Measurements from ENCODE around the gene SEMA4D. TPM values are rescaled to one million over a fixed set of nuclear protein-coding genes. Genes with fewer than 3 reads are reported as not detected.

SEMA4D gene
- total RNA-seq, 1 experiment from 2014 or later = 48.4 TPM

DNA sequence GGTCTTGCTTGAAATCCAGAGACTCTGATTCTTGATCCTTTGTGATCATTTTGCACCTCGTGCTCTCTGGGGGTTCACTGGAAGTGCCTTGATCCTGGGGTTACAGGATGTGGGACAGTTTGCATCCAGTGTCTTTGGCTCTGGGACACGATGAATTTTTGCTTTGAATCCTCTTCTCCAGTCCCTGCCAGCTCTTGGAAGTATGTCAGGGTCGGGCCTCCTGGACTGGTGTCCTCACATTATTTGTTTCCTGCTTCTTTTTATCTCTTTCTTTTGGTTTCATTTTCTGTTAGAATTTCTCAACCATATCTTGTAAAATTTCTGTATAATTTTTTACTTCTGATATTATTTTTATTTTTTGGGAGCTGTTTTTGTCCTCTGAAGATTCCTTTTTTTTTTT lies 145.5 kb downstream of the SEMA4D start:
- H3K36me3 ChIP-seq (ENCODE audit: low read depth) = peaks cover 3% of the 10 kb centered on the region; the same call in 1 of the 2 replicates
- CTCF ChIA-PET = no interaction called here
- TF ChIP-seq, protein P1, sequence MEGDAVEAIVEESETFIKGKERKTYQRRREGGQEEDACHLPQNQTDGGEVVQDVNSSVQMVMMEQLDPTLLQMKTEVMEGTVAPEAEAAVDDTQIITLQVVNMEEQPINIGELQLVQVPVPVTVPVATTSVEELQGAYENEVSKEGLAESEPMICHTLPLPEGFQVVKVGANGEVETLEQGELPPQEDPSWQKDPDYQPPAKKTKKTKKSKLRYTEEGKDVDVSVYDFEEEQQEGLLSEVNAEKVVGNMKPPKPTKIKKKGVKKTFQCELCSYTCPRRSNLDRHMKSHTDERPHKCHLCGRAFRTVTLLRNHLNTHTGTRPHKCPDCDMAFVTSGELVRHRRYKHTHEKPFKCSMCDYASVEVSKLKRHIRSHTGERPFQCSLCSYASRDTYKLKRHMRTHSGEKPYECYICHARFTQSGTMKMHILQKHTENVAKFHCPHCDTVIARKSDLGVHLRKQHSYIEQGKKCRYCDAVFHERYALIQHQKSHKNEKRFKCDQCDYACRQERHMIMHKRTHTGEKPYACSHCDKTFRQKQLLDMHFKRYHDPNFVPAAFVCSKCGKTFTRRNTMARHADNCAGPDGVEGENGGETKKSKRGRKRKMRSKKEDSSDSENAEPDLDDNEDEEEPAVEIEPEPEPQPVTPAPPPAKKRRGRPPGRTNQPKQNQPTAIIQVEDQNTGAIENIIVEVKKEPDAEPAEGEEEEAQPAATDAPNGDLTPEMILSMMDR (conservative IDR thresholded peaks at IDR 0.05) = no peak
- no peak for TF ChIP-seq EZH2 (IDR thresholded peaks at IDR 0.05; ENCODE audit: low read depth)

DNA sequence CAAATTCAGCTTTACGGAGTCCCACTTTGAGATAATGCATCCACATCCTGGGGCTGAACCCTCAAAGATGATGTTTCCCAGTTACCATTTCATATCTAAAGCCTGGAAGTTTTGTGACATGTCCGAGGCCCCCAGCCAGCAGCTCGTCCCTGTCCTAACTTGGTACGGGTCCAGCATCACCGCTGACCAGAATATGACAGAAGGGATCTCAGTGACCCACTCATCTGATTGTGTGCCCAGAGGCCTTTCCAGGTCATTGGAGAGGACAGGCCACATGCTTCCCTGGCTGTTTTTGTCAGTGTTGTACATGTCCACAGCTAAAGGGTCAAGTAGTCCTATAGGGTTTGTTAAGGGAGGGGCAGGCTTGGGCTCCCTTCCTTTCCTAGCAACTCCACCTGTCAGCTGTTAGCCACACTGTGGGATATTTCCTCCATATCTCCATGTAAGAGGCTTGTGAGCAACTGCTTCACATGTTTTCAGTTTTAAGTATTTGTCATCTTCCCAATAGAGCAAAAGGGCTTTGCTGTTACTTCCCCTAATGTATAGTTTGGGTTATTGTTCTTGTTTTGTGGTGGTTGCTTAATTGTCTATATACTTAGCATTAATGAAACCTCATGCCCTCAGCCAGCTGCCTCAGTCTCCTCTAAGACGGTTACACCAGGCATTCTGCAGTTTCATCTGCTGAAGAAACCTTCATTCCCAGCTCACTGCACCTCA lies 146.2 kb downstream of the SEMA4D start:
- TF ChIP-seq, protein P1 (conservative IDR thresholded peaks at IDR 0.05) = no peak
- TF ChIP-seq EZH2 (IDR thresholded peaks at IDR 0.05; ENCODE audit: low read depth) = no peak
- no peaks in the 10 kb centered on the region for H3K9me3 ChIP-seq (ENCODE audit: insufficient read depth, low read depth)
- no peak for DNase-seq
- ChIA-PET CTCF (no interaction called here), POLR2A (ENCODE audit: unreplicated experiment) (no interaction called here)
- H2AFZ ChIP-seq = no peak overlapping the region
- H3K4me1 ChIP-seq (replicated peaks; ENCODE audit: insufficient read depth) = no peaks in the 10 kb centered on the region
- H3F3A ChIP-seq (ENCODE audit: insufficient read depth, low read depth) = no peaks in the 10 kb centered on the region
- H4K20me1 ChIP-seq (ENCODE audit: insufficient read depth) = peaks cover 3% of the 10 kb centered on the region; the same call in 1 of the 2 replicates
- no peaks in the 10 kb centered on the region for H3K79me2 ChIP-seq (ENCODE audit: low read depth)
- peaks cover 3% of the 10 kb centered on the region; the same call in 1 of the 2 replicates for H3K36me3 ChIP-seq (ENCODE audit: low read depth)
- BruUV-seq (replicated peaks) = no TSS peak
- no peaks in the 10 kb centered on the region for H3K9me2 ChIP-seq (ENCODE audit: insufficient read depth)
- no peaks in the 10 kb centered on the region for H3K27me3 ChIP-seq (ENCODE audit: insufficient read depth, low read depth)
- H3K4me2 ChIP-seq = no peak overlapping the region
- no peak overlapping the region for H3K4me3 ChIP-seq
- H3K27ac ChIP-seq = no peak overlapping the region
- intact Hi-C loops (cut with micrococcal nuclease; ENCODE audit: unreplicated experiment) = no loop called here

More for the DNA sequence above, 145.5 kb downstream of the SEMA4D start:
- Histone ChIP-seq H3K27ac (no peak overlapping the region), H3K4me2 (no peak overlapping the region), H4K20me1 (ENCODE audit: insufficient read depth) (peaks cover 3% of the 10 kb centered on the region; the same call in 1 of the 2 replicates), H3K9me3 (ENCODE audit: insufficient read depth, low read depth) (no peaks in the 10 kb centered on the region), H3K4me3 (no peak overlapping the region), H3K4me1 (replicated peaks; ENCODE audit: insufficient read depth) (no peaks in the 10 kb centered on the region), H3K27me3 (ENCODE audit: insufficient read depth, low read depth) (no peaks in the 10 kb centered on the region), H3K9me2 (ENCODE audit: insufficient read depth) (no peaks in the 10 kb centered on the region), H3F3A (ENCODE audit: insufficient read depth, low read depth) (no peaks in the 10 kb centered on the region), H2AFZ (no peak overlapping the region), H3K79me2 (ENCODE audit: low read depth) (no peaks in the 10 kb centered on the region)
- intact Hi-C loops (cut with micrococcal nuclease; ENCODE audit: unreplicated experiment) = no loop called here
- no peak for DNase-seq
- BruUV-seq (replicated peaks) = no TSS peak
- POLR2A ChIA-PET (ENCODE audit: unreplicated experiment) = no interaction called here

DNA sequence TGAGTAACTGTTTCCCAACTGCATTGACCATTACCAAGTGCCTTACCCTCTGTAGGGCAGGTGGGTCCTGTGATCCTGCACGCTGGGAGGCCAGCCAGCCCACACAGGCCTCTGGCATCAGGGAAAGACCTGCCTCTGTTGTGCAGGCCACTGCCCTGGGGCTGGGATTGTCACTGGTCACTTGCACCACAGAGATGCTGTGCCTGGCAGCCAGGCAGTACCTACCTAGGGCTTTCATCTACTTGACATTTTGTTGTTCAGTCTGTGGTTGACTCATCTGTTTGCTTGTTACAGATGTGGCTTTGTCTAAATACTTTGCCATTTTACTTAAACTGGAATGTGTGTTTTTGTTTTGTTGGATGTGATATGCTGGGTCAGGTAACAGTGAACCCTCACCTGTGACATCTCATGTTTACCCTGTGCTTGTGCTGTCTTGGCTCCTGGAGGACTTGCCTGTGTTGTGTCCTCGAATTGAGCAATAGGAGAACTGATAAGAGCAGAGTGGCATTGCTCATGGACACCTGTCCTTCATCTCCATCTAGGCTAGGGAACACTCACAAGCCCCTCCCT lies 146.8 kb downstream of the SEMA4D start:
- no peaks in the 10 kb centered on the region for H3K9me3 ChIP-seq (ENCODE audit: insufficient read depth, low read depth)
- no peak overlapping the region for H3K27ac ChIP-seq
- H3K4me3 ChIP-seq = no peak overlapping the region
- no TSS peak for BruUV-seq (replicated peaks)
- CTCF ChIA-PET = no interaction called here
- H3K9me2 ChIP-seq (ENCODE audit: insufficient read depth) = no peaks in the 10 kb centered on the region
- no peaks in the 10 kb centered on the region for H3K27me3 ChIP-seq (ENCODE audit: insufficient read depth, low read depth)
- H3K36me3 ChIP-seq (ENCODE audit: low read depth) = peaks cover 6% of the 10 kb centered on the region; the same call in 1 of the 2 replicates
- POLR2A ChIA-PET (ENCODE audit: unreplicated experiment) = no interaction called here
- H3K4me2 ChIP-seq = no peak overlapping the region
- intact Hi-C loops (cut with micrococcal nuclease; ENCODE audit: unreplicated experiment) = no loop called here
- H3K4me1 ChIP-seq (replicated peaks; ENCODE audit: insufficient read depth) = no peaks in the 10 kb centered on the region
- no peak for DNase-seq
- peaks cover 3% of the 10 kb centered on the region; the same call in 1 of the 2 replicates for H4K20me1 ChIP-seq (ENCODE audit: insufficient read depth)
- H2AFZ ChIP-seq = no peak overlapping the region
- no peaks in the 10 kb centered on the region for H3F3A ChIP-seq (ENCODE audit: insufficient read depth, low read depth)
- no peaks in the 10 kb centered on the region for H3K79me2 ChIP-seq (ENCODE audit: low read depth)
- no peak for TF ChIP-seq EZH2 (IDR thresholded peaks at IDR 0.05; ENCODE audit: low read depth)
- TF ChIP-seq, protein P1 (conservative IDR thresholded peaks at IDR 0.05) = no peak

Measured in PC-9 (cell line).